Type B pancreatic cell (in vitro differentiated cells): ENCODE measurements around the gene USP13. TPM values are rescaled to one million over a fixed set of nuclear protein-coding genes. Genes with fewer than 3 reads are reported as not detected.

Source experiments
- DNase-seq: peaks from one replicate; pipeline ENCODE4 v3.0.0; 2021; ENCODE audit warnings: mixed read lengths; ENCODE audit not compliant: unreplicated experiment; ENCODE audit errors: extremely low spot score
- H3K27ac Mint-ChIP-seq: 2 replicates; pipeline ENCODE4 v1.8.0; 2021; ENCODE audit warnings: mild to moderate bottlenecking, mixed read lengths
- H3K27me3 Mint-ChIP-seq: 2 replicates; pipeline ENCODE4 v1.8.0; 2021; ENCODE audit warnings: mixed read lengths
- H3K36me3 Mint-ChIP-seq: 2 replicates; pipeline ENCODE4 v1.8.0; 2021; ENCODE audit warnings: mixed read lengths
- H3K4me1 Mint-ChIP-seq: one replicate; pipeline ENCODE4 v1.8.0; 2021; ENCODE audit warnings: mixed read lengths; ENCODE audit not compliant: unreplicated experiment
- H3K4me3 Mint-ChIP-seq: 2 replicates; pipeline ENCODE4 v1.8.0; 2021; ENCODE audit warnings: mild to moderate bottlenecking, mixed read lengths
- H3K9me3 Mint-ChIP-seq: 2 replicates; pipeline ENCODE4 v1.8.0; 2021; ENCODE audit warnings: mixed read lengths
- total RNA-seq: library from RNA; stranded (reverse); gene quantifications from 2 replicates; pipeline ENCODE4 v1.2.1, GENCODE V29; 2021; ENCODE audit warnings: low replicate concordance
- TF ChIP-seq, protein P1 (sequence below): fragments of 200-600 bp; sonication (generic); conservative IDR thresholded peaks from 2 replicates; pipeline ENCODE4 v1.5.0; 2021; ENCODE audit warnings: antibody characterized with exemption, mild to moderate bottlenecking

The USP13 gene
- total RNA-seq, 1 donor from 2014 or later = 18.3 TPM

DNA sequence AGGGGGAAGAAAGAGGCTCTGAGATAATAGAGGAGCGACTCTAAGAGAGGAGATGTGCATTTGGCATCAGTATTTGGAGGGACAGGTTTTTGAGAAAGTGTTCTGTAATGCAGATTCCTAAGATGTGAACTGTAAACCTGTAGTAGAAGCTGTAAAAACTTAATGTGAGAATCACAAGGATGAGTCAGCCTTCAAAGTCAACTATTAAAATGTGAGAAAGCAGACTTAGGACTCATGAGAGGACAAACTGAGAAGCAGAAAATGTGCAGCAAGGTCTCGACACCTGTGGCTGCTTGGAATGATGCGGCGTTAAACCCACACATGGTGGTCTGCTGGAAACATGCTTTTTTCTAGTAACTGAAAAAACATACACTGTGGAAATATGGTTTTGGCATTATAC, 36.0 kb downstream of the USP13 start:
- Mint-ChIP-seq H3K27me3 (no peaks in the 10 kb centered on the region), H3K9me3 (no peaks in the 10 kb centered on the region), H3K4me3 (no peak overlapping the region), H3K36me3 (peaks cover 12% of the 10 kb centered on the region), H3K27ac (no peak overlapping the region), H3K4me1 (no peaks in the 10 kb centered on the region)
- DNase-seq = no peak
- TF ChIP-seq, protein P1, sequence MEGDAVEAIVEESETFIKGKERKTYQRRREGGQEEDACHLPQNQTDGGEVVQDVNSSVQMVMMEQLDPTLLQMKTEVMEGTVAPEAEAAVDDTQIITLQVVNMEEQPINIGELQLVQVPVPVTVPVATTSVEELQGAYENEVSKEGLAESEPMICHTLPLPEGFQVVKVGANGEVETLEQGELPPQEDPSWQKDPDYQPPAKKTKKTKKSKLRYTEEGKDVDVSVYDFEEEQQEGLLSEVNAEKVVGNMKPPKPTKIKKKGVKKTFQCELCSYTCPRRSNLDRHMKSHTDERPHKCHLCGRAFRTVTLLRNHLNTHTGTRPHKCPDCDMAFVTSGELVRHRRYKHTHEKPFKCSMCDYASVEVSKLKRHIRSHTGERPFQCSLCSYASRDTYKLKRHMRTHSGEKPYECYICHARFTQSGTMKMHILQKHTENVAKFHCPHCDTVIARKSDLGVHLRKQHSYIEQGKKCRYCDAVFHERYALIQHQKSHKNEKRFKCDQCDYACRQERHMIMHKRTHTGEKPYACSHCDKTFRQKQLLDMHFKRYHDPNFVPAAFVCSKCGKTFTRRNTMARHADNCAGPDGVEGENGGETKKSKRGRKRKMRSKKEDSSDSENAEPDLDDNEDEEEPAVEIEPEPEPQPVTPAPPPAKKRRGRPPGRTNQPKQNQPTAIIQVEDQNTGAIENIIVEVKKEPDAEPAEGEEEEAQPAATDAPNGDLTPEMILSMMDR = no peak

- no peaks in the 10 kb centered on the region for H3K27me3 Mint-ChIP-seq
- TF ChIP-seq, protein P1 = no peak
- H3K4me1 Mint-ChIP-seq = no peaks in the 10 kb centered on the region
- H3K9me3 Mint-ChIP-seq = no peaks in the 10 kb centered on the region
- DNase-seq = no peak
- H3K36me3 Mint-ChIP-seq = peaks cover 7% of the 10 kb centered on the region
- no peak overlapping the region for H3K27ac Mint-ChIP-seq
- H3K4me3 Mint-ChIP-seq = no peak overlapping the region
Measured at GRCh38 chr3:179694731-179695130, 41.9 kb downstream of the USP13 start.

GRCh38 chr3:179695672-179696313, 43.0 kb downstream of the USP13 start:
- Mint-ChIP-seq H3K4me1 (no peaks in the 10 kb centered on the region), H3K27me3 (no peaks in the 10 kb centered on the region), H3K9me3 (no peaks in the 10 kb centered on the region), H3K27ac (no peak overlapping the region), H3K4me3 (no peak overlapping the region), H3K36me3 (peaks cover 8% of the 10 kb centered on the region)
- TF ChIP-seq, protein P1 = no peak
- DNase-seq = no peak

DNA sequence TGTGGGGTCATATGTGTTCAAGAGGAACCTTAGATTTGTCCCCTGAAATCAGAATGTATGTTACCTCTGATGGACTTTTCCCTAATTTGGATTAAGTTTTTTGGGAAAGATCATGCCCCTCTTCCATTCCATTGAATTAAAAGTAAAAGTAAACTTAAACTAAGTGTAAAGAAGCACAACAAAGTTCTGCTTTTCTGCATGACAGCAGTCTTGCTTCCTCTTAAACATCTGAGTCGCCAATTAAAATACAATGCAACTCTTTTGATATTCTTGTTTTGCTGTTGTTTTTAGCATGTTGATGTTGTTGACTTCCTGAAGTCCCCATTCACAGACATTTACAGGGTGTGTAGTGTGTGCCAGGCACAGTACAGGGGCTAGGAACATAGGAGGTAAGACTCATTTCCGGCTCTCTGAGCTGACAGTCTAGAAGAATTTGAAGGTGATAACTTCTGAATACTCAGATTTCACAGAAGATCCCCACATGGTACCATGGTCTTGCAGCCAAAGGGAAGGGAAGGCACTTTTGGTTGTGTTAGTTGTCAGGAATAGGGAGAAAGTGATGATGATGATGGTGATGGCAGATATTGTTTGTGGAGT, 45.0 kb downstream of the USP13 start:
- H3K4me3 Mint-ChIP-seq = no peak overlapping the region
- H3K4me1 Mint-ChIP-seq = no peaks in the 10 kb centered on the region
- DNase-seq = no peak
- no peak overlapping the region for H3K27ac Mint-ChIP-seq
- TF ChIP-seq, protein P1 = no peak
- no peaks in the 10 kb centered on the region for H3K27me3 Mint-ChIP-seq
- H3K9me3 Mint-ChIP-seq = no peaks in the 10 kb centered on the region
- peaks cover 16% of the 10 kb centered on the region for H3K36me3 Mint-ChIP-seq

DNA sequence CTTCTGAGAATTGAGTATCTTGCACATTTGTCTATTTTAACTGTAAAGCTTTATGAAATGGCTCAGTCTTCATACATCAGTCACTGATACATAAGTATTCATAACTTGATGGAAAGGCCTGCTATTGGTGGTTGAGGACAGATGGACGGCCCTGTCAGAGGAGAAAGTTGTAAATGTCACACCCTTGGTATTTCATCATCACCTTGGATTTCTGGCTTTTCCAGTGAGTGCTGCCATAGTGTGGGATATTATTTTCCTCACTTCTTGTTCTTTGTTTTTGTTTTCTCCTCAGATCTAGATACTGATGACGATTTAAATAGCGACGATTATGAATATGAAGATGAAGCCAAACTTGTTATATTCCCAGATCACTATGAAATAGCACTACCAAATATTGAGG, 47.9 kb downstream of the USP13 start:
- H3K27ac Mint-ChIP-seq = no peak overlapping the region
- TF ChIP-seq, protein P1 = no peak

More for the DNA sequence above, 47.9 kb downstream of the USP13 start:
- Mint-ChIP-seq H3K4me3 (no peak overlapping the region), H3K36me3 (peaks cover 15% of the 10 kb centered on the region), H3K27me3 (no peaks in the 10 kb centered on the region), H3K4me1 (no peaks in the 10 kb centered on the region), H3K9me3 (no peaks in the 10 kb centered on the region)
- DNase-seq = no peak
